Spleen (tissue), 11 donors: ENCODE data around the gene LGR6. TPM values are rescaled to one million over a fixed set of nuclear protein-coding genes. Genes with fewer than 3 reads are reported as not detected.

Experiments used
- DNase-seq: peaks from one replicate; pipeline ENCODE4 v3.0.0-alpha.2; 2020
- H3K27ac ChIP-seq, 8 donors: fragments of 200-600 bp; sonication (generic) in 7 of 8; 1 replicate in 4 of 8; 2 replicates in 4 of 8; pipeline versions ENCODE4 v1.5.0 to v1.8.0; 2016 to 2021; ENCODE audit warnings: inconsistent platforms in 4 of 8, mild to moderate bottlenecking in 4 of 8, moderate library complexity in 1 of 8
- H3K27me3 ChIP-seq, 7 donors: fragments of 200-600 bp; sonication (generic) in 6 of 7; replicated peaks in 1 of 7; 1 replicate in 4 of 7; 2 replicates in 3 of 7; pipeline versions ENCODE4 v1.5.0 to v1.8.0; 2016 to 2021; ENCODE audit warnings: inconsistent platforms in 3 of 7, mild to moderate bottlenecking in 1 of 7
- H3K36me3 ChIP-seq, 6 donors: fragments of 200-600 bp; sonication (generic) in 5 of 6; 1 replicate in 4 of 6; 2 replicates in 2 of 6; pipeline versions ENCODE4 v1.5.0 to v1.8.0; 2016 to 2021; ENCODE audit warnings: inconsistent platforms in 2 of 6
- H3K4me1 ChIP-seq, 6 donors: fragments of 200-600 bp; sonication (generic) in 5 of 6; 1 replicate in 3 of 6; 2 replicates in 3 of 6; pipeline versions ENCODE4 v1.5.0 to v1.8.0; 2016 to 2021; ENCODE audit warnings: inconsistent platforms in 3 of 6
- H3K4me3 ChIP-seq, 8 donors: fragments of 200-600 bp; sonication (generic) in 7 of 8; 1 replicate in 4 of 8; 2 replicates in 4 of 8; pipeline versions ENCODE4 v1.5.0 to v1.8.0; 2016 to 2021; ENCODE audit warnings: inconsistent platforms in 4 of 8, mild to moderate bottlenecking in 4 of 8, moderate library complexity in 2 of 8
- H3K9me3 ChIP-seq, 8 donors: fragments of 200-600 bp; sonication (generic) in 7 of 8; 1 replicate in 4 of 8; 2 replicates in 4 of 8; pipeline versions ENCODE4 v1.5.0 to v1.8.0; 2016 to 2021; ENCODE audit warnings: inconsistent platforms in 4 of 8
- POLR2A ChIP-seq, 3 donors: fragments of 450-650 bp; IDR thresholded peaks; one replicate each; pipeline ENCODE4 v1.5.1; 2017; ENCODE audit warnings: antibody characterized with exemption in 3 of 3, mild to moderate bottlenecking in 1 of 3
- POLR2AphosphoS5 ChIP-seq, 3 donors: sonication (generic); formaldehyde crosslinking; IDR thresholded peaks; one replicate each; pipeline ENCODE4 v1.5.1; 2017; ENCODE audit warnings: antibody characterized with exemption in 3 of 3
- WGBS, 5 donors: extraction: QIAGEN DNeasy Blood & Tissue Kit in 3 of 5; methylation state at CpG; one replicate each; pipeline versions ENCODE4 v1.1.5 to v1.1.7; 2013 to 2018; 5-methylcytosine and 5-hydroxymethylcytosine counted together
- intact Hi-C: fragments of 100-400 bp; cut with DNase I; formaldehyde crosslinking; loops from one replicate; pipeline ENCODE4 v1.15.0; 2023; ENCODE audit warnings: low total_unique reads
- polyA plus RNA-seq, 3 donors: library from polyadenylated mRNA; stranded (reverse); fragments of 200-250 nt; gene quantifications; one replicate each; pipeline ENCODE4 v1.2.1, GENCODE V29; 2013
- total RNA-seq, 7 donors: library from RNA; depleted of rRNA in 3 of 7; stranded (reverse); fragments of >200 nt in 3 of 7; fragmentation: NEBNext Ultra II Directional in 4 of 7; extraction: Animal tissue kit (Norgen Biotek cat#: 25700) in 4 of 7; gene quantifications; one replicate each; pipeline versions ENCODE4 v1.1.0 to v1.2.1, GENCODE V29; 2016 to 2021
- TF ChIP-seq, protein P1 (sequence below), 11 experiments: fragments of 200-600 bp in 7 of 11; fragments of 450-650 bp in 4 of 11; sonication (generic) in 4 of 11; IDR thresholded peaks in 8 of 11; conservative IDR thresholded peaks in 3 of 11; 1 replicate in 7 of 11; 2 replicates in 4 of 11; pipeline versions ENCODE4 v1.4.0 to v1.8.0; 2016 to 2021; ENCODE audit warnings: antibody characterized with exemption in 11 of 11, inconsistent platforms in 4 of 11, mild to moderate bottlenecking in 1 of 11
- donor health status: healthy with polysubstance abuse.
- donor health status: DM: no; HTN: no; CAD: no; lungs with moderate emphysema.
- donor health status: DM: no; HTN: no; CAD: no.
- donor health status: Bipolar disorder and iron deficiency.
- donor health status: healthy.
- donor health status: DM: no; HTN: no; CAD: no.
- donor health status: DM: yes; HTN: yes; CAD: no.

LGR6 gene
- total and polyA plus RNA-seq, 10 donors: 0.61 to 24.5 (median 5.3) TPM

GRCh38 chr1:202150187-202150586 is 43.4 kb upstream of the LGR6 start:
- H3K4me3 ChIP-seq: no peak overlapping the region
- H3K27me3 ChIP-seq: no peaks in the 10 kb centered on the region
- H3K9me3 ChIP-seq: no peaks in the 10 kb centered on the region
- TF ChIP-seq POLR2AphosphoS5 (IDR thresholded peaks at IDR 0.05) (no peak), POLR2A (IDR thresholded peaks at IDR 0.05) (no peak)
- TF ChIP-seq, protein P1, sequence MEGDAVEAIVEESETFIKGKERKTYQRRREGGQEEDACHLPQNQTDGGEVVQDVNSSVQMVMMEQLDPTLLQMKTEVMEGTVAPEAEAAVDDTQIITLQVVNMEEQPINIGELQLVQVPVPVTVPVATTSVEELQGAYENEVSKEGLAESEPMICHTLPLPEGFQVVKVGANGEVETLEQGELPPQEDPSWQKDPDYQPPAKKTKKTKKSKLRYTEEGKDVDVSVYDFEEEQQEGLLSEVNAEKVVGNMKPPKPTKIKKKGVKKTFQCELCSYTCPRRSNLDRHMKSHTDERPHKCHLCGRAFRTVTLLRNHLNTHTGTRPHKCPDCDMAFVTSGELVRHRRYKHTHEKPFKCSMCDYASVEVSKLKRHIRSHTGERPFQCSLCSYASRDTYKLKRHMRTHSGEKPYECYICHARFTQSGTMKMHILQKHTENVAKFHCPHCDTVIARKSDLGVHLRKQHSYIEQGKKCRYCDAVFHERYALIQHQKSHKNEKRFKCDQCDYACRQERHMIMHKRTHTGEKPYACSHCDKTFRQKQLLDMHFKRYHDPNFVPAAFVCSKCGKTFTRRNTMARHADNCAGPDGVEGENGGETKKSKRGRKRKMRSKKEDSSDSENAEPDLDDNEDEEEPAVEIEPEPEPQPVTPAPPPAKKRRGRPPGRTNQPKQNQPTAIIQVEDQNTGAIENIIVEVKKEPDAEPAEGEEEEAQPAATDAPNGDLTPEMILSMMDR (IDR thresholded peaks at IDR 0.05 in 8 of 11, conservative IDR thresholded peaks at IDR 0.05 in 3 of 11): no peak
- peaks cover 10 to 41% (median 20%) of the 10 kb centered on the region in 6 donors for H3K4me1 ChIP-seq
- WGBS, 5 donors: 90 to 96% (median 93%) methylated on average over 9 of the region's 9 CpGs
- H3K27ac ChIP-seq: no peak overlapping the region
- no peak for DNase-seq
- peaks cover 0 to 88% (median 51%) of the 10 kb centered on the region in 6 donors for H3K36me3 ChIP-seq
- intact Hi-C loops: no loop called here

DNA sequence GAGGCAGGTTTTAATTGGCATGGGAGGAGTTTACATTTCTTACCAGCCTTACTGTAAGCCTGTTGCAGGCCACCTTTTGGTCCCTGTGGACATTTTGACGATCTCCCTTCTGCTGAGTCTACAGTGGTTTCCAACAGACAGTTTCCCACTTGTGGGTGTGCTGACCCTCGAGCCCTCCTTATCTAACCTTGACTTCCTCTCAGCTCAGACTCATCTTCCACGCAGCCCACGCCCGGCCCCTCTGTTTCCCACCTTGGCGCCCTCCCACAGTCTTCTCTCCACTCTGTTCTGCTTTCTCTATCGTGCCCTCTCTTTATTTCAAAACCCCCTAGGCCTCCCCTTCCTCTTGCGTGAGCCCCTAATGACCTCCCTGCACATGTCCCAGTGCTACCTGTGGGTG is 43.0 kb upstream of the LGR6 start:
- DNase-seq: no peak

GRCh38 chr1:202151045-202151444 is 42.6 kb upstream of the LGR6 start:
- no peak overlapping the region for H3K4me3 ChIP-seq
- TF ChIP-seq, protein P1 (IDR thresholded peaks at IDR 0.05 in 8 of 11, conservative IDR thresholded peaks at IDR 0.05 in 3 of 11): no peak
- no peak for TF ChIP-seq POLR2AphosphoS5 (IDR thresholded peaks at IDR 0.05)
- no peak for DNase-seq
- peaks cover 0 to 96% (median 52%) of the 10 kb centered on the region in 6 donors for H3K36me3 ChIP-seq
- H3K27me3 ChIP-seq: no peaks in the 10 kb centered on the region
- WGBS, 5 donors: 86 to 95% (median 93%) methylated on average over 2 of the region's 2 CpGs
- no peaks in the 10 kb centered on the region for H3K9me3 ChIP-seq
- peaks cover 5 to 41% (median 21%) of the 10 kb centered on the region in 6 donors for H3K4me1 ChIP-seq
- intact Hi-C loops: no loop called here
- H3K27ac ChIP-seq: no peak overlapping the region

More for the DNA sequence above, 43.0 kb upstream of the LGR6 start:
- WGBS, 5 donors: 51 to 71% (median 63%) methylated on average over 8 of the region's 8 CpGs
- H3K9me3 ChIP-seq: no peaks in the 10 kb centered on the region
- no peak for TF ChIP-seq POLR2A (IDR thresholded peaks at IDR 0.05)
- TF ChIP-seq POLR2AphosphoS5 (IDR thresholded peaks at IDR 0.05): no peak
- TF ChIP-seq, protein P1 (IDR thresholded peaks at IDR 0.05 in 8 of 11, conservative IDR thresholded peaks at IDR 0.05 in 3 of 11): no peak
- H3K4me1 ChIP-seq: peaks cover 7 to 41% (median 20%) of the 10 kb centered on the region in 6 donors
- intact Hi-C loops: no loop called here
- H3K36me3 ChIP-seq: peaks cover 0 to 92% (median 52%) of the 10 kb centered on the region in 6 donors
- no peak overlapping the region for H3K4me3 ChIP-seq
- no peaks in the 10 kb centered on the region for H3K27me3 ChIP-seq
- H3K27ac ChIP-seq: no peak overlapping the region

DNA sequence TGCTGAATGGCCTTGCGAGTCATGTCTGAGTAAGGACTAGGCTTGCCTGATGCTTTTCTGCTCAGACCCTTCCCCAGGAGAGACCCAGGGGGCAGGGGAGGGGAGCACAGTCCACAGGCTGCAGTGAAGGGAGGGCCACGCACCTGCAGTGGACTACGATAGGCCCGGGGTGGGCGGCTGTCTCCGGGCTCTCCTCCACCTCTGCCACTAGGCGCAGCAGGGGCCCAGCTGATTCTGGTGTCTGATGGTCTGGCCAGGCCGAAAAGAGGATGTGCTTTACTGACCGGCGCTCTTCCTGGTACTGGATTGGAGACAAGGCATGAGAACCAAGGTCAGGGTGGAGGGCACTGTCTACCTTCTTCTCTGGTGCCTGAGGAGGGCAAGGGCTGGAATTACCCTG is 41.2 kb upstream of the LGR6 start:
- DNase-seq: no peak
- WGBS, 5 donors: 89 to 96% (median 94%) methylated on average over 10 of the region's 10 CpGs

More for the DNA sequence above, 41.2 kb upstream of the LGR6 start:
- intact Hi-C loops: no loop called here
- Histone ChIP-seq H3K36me3 (peaks cover 0 to 100% (median 59%) of the 10 kb centered on the region in 6 donors), H3K27me3 (no peaks in the 10 kb centered on the region), H3K9me3 (no peaks in the 10 kb centered on the region), H3K4me1 (peaks cover 5 to 44% (median 33%) of the 10 kb centered on the region in 6 donors), H3K27ac (no peak overlapping the region), H3K4me3 (no peak overlapping the region)
- TF ChIP-seq, protein P1 (IDR thresholded peaks at IDR 0.05 in 8 of 11, conservative IDR thresholded peaks at IDR 0.05 in 3 of 11): no peak
- no peak for TF ChIP-seq POLR2AphosphoS5 (IDR thresholded peaks at IDR 0.05)
- TF ChIP-seq POLR2A (IDR thresholded peaks at IDR 0.05): no peak
